Suppressor macrophage (primary cell): ENCODE data around the gene KCNK2.

ENCODE experiments used
- DNase-seq, 4 experiments: peaks; one replicate each; pipeline ENCODE4 v3.0.0-alpha.2; 2020 to 2022
- total RNA-seq, 17 experiments: gene quantifications; one replicate each; lab custom pipeline; 2026; ENCODE audit warnings: mixed read lengths in 6 of 17, inconsistent platforms in 3 of 17; lab: John Stamatoyannopoulos, UW

KCNK2 gene
- 0 to 2.1 (median 0) reads per million in 17 experiments for total RNA-seq

- DNase-seq: no peak
Measured at GRCh38 chr1:215082532-215083382, at the start of gene KCNK2. Gene KCNK2, plus strand, starts transcription at chr1:215082737. Its CDS starts 649 bp downstream, at chr1:215083386.

GRCh38 chr1:215032911-215033526 lies 49.5 kb upstream of the KCNK2 start:
- DNase-seq: no peak

- DNase-seq: no peak
Measured at GRCh38 chr1:215040190-215040589, 42.3 kb upstream of the KCNK2 start.

GRCh38 chr1:215043401-215043800 lies 39.1 kb upstream of the KCNK2 start:
- DNase-seq: no peak

GRCh38 chr1:215044151-215044550 lies 38.4 kb upstream of the KCNK2 start:
- DNase-seq: no peak

- no peak for DNase-seq
Measured at GRCh38 chr1:215045698-215046308, 36.7 kb upstream of the KCNK2 start.

GRCh38 chr1:215052256-215053015 lies 30.1 kb upstream of the KCNK2 start:
- no peak for DNase-seq

GRCh38 chr1:215054266-215054665 lies 28.3 kb upstream of the KCNK2 start:
- no peak for DNase-seq

- DNase-seq: no peak
Measured at GRCh38 chr1:215055281-215055935, 27.1 kb upstream of the KCNK2 start.

GRCh38 chr1:215056584-215056983 lies 26.0 kb upstream of the KCNK2 start:
- no peak for DNase-seq

- DNase-seq: no peak
Measured at GRCh38 chr1:215059947-215060346, 22.6 kb upstream of the KCNK2 start.

- no peak for DNase-seq
Measured at GRCh38 chr1:215064327-215064726, 18.2 kb upstream of the KCNK2 start.

- no peak for DNase-seq
Measured at GRCh38 chr1:215071078-215071477, 11.5 kb upstream of the KCNK2 start.

- no peak for DNase-seq
Measured at GRCh38 chr1:215076322-215076721, 6.2 kb upstream of the KCNK2 start.

GRCh38 chr1:215079456-215079855 lies 3.1 kb upstream of the KCNK2 start:
- no peak for DNase-seq

GRCh38 chr1:215081661-215082531 lies 641 bp upstream of the KCNK2 start:
- DNase-seq: peak in 1 of 4 experiments; percentile 1

- no peak for DNase-seq
Measured at GRCh38 chr1:215083383-215083961, 935 bp downstream of the KCNK2 start.

- no peak for DNase-seq
Measured at GRCh38 chr1:215084621-215085020, 2.1 kb downstream of the KCNK2 start.

- no peak for DNase-seq
Measured at GRCh38 chr1:215087603-215088002, 5.1 kb downstream of the KCNK2 start.

GRCh38 chr1:215094381-215094780 lies 11.8 kb downstream of the KCNK2 start:
- no peak for DNase-seq

- DNase-seq: no peak
Measured at GRCh38 chr1:215095524-215095923, 13.0 kb downstream of the KCNK2 start.
